ENCODE measurements around the gene RELB.
"Not testable (repeated sequence)": the region's sequence is repeated elsewhere in the genome, so short reads cannot be mapped to it uniquely, and the experiment has no call there.

Gene RELB, protein sequence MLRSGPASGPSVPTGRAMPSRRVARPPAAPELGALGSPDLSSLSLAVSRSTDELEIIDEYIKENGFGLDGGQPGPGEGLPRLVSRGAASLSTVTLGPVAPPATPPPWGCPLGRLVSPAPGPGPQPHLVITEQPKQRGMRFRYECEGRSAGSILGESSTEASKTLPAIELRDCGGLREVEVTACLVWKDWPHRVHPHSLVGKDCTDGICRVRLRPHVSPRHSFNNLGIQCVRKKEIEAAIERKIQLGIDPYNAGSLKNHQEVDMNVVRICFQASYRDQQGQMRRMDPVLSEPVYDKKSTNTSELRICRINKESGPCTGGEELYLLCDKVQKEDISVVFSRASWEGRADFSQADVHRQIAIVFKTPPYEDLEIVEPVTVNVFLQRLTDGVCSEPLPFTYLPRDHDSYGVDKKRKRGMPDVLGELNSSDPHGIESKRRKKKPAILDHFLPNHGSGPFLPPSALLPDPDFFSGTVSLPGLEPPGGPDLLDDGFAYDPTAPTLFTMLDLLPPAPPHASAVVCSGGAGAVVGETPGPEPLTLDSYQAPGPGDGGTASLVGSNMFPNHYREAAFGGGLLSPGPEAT

DNA sequence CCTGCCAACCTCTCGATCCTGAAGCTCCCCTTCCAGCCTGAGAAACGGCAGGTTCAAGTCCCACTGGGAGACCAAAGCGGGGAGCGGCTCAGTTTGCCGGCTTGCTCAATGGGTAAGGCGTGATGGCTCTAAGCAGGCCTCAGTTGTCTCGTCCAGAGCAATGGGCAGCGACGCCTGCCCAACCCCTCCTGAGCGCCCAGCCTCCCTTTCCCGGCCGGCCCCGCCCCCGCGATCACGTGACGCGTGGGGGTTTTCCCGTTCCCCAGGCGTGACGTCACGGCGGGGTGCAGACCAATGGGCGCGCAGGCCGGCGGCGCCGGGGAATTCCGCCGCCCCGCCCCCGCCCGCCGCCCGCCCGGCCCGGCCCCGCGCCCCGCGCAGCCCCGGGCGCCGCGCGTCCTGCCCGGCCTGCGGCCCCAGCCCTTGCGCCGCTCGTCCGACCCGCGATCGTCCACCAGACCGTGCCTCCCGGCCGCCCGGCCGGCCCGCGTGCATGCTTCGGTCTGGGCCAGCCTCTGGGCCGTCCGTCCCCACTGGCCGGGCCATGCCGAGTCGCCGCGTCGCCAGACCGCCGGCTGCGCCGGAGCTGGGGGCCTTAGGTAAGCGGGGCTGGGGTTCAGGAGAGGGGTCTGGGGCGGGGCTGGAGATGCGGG is at the start of gene RELB:
RELB (plus strand) TSS at position 378 of the 653 bp plus-strand sequence; CDS start at position 494, 116 bp downstream.
- DNase-seq (ENCODE audit: low read depth in 3 of 3): peak; percentile 92 to 95 (median 94)

DNA sequence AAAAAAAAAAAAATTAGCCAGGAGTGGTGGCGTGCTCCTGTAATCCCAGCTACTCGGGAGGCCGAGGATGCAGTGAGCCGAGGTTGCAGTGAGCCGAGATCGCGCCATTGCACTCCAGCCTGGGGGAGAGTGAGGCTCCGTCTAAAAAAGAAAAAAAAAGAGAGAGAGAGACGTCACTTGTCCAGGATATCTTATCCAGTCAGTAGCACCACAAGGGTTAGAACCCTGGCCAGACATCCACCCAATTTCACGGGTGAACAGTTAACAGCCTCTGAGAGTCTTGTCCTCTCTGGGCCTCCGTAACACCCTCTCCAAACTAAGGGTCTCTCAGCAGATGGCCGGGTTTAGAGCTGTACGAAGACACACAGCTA is 47.0 kb upstream of the RELB start:
- peak in 1 of 3 experiments; percentile 8 for DNase-seq (ENCODE audit: low read depth in 3 of 3)

DNA sequence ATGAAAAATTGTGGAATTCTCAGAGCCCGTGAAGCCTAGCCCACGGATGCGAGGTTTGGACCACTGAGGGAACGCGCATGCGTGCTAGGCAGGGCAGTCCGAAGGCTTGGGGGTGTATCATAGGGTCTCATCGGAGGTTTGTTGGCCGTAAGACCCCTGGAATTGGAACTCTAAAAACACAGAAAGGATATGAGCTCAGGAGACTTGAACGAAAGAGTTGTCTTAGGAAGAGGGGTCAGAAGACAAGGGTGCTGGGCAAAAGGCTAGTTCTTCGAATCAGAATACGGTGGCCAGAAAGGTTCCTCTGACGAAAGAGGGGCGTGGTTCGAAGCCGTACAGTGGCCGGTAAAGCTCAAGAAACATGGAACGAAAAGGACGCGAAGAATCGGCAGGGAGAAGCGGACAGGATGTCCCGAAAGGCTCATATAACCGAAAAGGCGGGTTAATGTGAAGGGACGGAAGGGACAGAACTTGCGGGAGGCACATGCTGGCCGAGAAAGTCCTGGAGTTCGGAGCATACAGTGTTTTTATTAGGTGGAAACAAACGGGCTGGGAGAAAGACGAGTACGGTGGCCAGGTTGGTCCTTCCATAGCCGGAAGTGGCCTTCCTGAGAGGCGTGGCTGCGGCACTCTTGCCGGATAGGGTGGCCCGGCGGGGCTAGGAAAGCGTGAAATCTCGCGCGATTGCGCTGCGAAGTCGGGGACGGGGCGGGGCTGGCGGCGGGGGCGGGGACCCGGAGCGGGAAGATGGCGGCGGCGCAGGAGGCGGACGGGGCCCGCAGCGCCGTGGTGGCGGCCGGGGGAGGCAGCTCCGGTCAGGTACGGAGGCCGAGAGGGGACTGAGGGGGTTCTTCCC is 46.4 kb upstream of the RELB start, which contains the start of gene CLPTM1:
CLPTM1 (plus strand) TSS at position 732 of the 856 bp plus-strand sequence; CDS start at position 748, 16 bp downstream.
- peak; percentile 92 to 97 (median 94) for DNase-seq (ENCODE audit: low read depth in 3 of 3)

DNA sequence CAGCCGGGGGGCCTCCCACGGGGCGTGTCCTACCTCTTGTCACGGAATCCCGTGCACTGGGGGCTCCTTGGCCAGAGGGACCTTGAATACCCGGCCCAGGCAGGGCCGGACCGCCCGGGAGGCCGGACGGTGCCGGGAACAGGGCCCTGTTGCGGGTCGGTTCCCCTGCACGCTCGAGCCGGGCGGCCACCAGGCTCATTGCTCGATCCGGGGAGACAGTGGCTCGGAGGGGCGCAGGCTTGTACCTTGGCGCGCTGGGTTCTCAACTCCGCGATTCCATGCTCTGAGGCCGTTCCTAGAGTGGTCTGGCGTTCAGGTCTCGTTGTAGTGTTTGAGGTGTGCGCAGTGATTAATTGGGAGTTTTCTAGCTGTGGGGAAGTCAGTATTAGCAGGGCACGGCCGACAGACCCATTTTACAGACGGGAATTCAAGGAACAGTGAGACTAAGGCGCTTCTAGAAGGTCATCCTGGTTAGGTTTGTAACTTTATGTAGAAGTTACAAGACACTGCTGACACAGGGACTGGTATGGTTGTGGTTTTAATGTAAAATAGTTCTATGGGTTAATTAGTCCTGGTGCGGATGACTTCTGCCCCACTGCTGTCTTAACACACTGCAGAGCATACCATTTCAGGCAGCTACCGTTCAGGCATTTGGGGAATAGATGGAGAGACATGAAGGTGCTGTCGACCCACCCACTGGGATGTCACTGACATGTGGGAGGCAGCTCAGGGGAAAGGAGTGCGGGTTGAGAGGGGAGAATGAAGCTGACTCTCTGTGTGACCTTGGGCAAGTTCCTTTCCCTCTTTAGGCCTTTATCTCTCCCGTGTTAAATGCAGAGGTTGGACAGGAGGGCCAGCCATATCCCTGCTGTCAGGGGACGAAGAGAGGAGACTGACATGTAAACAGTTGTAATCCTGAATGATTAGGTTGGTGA is 45.5 kb upstream of the RELB start:
- peak in 1 of 3 experiments; percentile 8 for DNase-seq (ENCODE audit: low read depth in 3 of 3)

DNA sequence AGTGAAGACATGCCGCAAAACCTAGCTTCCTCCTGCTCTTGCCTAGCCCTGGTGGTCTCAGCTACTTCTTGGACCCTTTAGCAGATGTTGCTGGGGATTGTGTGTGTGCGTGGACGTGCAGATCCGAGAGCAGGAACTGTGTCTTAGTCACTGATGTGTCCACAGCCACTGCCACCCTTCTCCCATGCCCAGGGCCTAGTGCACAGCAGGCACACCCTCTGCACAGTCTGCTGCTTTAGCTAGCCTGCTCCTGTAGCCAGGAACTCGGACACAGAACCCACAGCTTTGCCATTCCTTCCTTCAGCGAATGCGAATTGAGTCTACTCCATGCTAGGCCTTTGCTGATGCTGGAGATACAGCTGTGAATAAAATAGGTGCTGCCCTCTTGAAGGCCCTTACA is 43.7 kb upstream of the RELB start:
- no peak for DNase-seq (ENCODE audit: low read depth in 3 of 3)

DNA sequence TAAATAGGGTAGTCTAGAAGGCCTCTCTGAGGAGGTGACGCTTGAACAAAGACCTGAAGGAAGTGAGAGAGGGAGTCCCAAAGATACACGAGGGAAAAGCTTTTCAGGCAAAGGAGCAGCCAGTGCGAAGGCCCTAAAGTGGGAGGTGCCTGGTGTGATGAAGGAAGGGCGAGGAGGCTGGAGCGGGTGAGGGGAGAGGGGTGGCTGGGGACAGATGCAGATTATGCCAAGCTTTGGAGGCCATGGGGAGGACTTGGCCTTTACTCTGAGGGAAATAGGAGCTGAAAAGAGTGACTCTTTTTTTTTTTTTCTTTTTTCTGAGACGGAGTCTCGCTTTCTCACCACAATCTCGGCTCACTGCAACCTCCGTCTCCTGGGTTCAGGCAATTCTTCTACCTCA is 43.2 kb upstream of the RELB start:
- DNase-seq (ENCODE audit: low read depth in 3 of 3): no peak

DNA sequence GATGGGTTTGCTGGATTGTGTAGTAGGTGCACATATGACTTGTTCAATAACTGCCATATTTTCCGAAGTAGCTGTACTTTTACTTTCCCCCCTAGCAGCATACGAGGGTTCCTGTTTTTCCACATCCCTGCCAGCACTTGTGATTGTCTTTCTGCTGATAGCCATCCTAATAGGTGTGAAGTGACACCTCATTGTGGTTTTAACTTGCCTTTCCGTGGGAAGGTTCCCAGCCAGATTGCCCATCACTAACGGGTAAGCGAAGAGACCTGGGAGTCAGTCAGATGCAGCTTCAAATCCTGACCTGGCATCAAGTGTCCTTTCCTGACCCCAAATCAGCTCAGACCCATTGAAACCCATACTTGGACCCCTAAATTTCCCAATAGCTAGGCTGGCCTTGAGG is 41.6 kb upstream of the RELB start:
- DNase-seq (ENCODE audit: low read depth in 3 of 3): no peak

DNA sequence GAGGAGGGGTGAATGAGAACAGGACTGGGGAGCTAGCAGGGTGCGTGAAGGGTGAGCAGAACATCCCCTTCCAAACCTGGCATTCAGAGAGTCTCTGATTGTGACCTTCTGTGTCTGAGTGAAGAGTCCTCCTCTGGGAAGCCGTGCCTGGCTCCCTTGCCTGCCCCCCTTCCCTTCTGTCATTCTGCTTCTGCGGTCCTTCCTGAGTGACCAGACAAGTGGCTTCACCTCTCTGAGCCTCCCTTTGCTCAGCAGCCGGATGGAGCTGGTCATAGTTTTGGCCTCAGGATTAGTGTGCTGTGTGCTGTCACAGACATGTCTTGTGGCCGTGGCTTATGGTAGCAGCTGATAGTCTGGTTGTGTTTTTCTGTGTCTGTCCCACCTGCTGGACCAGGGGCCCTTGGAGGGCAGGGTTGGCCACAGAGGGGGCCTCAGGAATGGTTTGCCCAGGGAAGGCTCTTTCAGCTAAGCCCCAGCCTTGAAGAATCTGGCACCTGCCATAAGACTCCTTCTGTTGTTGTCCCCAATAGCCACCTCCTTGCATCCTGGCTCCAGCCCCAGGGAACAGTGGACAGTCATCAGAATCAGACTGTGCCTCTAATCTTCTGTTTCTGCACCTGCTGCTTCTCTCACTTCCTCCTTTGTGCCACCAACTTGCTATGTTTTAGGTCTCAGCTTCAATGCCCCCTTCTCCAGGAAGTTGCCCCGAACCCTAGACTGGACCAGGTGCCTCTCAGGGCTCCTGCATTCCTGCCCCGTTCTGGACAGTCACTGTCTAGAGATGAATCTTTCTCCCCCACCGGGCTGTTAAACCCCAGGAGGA is 40.1 kb upstream of the RELB start:
- DNase-seq (ENCODE audit: low read depth in 3 of 3): no peak

DNA sequence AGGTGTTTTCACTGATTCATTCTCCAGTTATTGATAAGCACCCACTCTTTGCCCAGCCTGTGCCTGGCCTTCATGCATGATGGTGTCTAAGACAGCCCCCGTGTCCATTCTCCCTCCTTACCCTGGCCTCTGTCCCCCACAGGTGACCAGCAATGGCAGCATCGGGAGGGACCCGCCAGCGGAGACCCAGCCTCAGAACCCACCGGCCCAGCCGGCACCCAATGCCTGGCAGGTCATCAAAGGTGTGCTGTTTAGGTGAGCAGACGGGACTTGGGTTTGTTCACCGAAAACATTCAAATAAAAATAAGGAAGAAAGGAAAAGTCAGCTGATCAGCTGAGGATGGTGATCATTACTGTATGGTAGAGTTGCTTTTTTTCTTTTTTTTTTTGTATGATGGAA is 39.4 kb upstream of the RELB start:
- no peak for DNase-seq (ENCODE audit: low read depth in 3 of 3)

DNA sequence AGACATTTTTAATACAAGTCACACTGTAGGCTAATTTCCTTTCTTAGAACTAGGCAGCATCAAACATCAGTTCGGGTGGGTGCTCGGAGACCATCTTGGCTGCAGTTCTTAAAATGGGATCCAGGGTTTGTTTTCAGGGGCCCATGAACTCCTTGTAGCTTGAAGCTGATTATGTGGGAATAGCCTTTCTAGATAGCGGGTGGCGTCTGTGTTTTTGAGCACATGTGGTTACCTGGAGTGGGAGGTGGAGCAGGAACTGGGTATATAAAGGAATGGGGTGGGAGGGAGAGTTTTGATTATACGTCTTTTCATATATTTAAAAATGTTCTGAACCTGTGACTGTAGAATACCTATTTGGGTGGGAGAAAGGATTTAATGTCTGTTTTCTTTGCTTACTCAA is 33.1 kb upstream of the RELB start:
- no peak for DNase-seq (ENCODE audit: low read depth in 3 of 3)

DNA sequence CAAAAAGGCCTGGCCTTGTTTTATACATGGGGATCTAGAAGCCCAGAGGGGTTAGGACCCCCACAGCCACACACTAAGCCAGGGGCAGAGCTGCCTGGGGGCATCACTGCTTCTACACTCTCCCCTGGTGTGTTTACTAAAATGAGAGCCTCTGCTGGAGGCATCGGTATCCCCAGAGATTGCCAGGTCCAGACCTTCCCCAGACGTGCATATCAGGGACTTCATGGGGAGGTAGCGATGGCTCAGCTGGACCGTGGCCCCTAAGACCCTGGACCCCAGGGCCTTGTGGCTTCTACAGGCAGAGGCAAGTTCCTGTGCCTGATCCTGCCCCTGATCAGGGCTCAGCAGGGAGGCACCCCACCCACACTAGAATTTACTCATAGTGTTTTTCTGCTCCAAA is 32.6 kb upstream of the RELB start:
- DNase-seq (ENCODE audit: low read depth in 3 of 3): no peak

DNA sequence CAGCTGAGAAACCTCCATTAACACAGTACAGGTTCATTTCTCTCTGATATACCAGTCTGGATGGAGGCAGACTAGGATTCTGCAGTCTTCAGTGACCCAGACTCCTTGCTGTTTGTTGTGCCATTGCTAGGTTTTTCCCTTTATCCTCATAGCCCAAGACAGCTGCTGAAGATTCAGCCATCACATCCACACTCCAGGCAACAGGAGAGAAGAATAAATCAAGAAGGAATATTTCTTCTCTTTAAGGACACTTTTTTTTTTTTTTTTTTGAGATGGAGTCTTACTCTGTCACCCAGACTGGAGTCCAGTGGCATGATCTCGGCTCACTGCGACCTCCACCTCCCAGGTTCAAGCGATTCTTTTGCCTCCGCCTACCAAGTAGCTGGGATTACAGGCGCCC is 31.8 kb upstream of the RELB start:
- no peak for DNase-seq (ENCODE audit: low read depth in 3 of 3)

DNA sequence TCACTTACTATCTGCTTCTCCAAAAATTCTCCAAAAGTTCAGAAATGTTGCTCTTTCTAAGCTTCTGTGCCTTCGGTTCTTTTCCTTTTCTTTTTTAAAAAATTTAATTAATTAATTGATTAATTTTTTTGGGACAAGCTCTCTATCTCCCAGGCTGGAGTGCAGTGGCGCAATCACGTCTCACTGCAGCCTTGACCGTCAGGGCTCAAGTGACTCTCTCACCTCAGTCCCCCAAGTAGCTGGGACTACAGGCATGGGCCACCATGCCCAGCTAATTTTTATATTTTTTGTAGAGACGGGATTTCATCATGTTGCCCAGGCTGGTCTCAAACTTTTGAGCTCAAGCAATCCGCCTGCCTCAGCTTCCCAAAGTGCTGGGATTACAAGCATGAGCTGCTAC is 29.8 kb upstream of the RELB start:
- DNase-seq (ENCODE audit: low read depth in 3 of 3): not testable (repeated sequence)

DNA sequence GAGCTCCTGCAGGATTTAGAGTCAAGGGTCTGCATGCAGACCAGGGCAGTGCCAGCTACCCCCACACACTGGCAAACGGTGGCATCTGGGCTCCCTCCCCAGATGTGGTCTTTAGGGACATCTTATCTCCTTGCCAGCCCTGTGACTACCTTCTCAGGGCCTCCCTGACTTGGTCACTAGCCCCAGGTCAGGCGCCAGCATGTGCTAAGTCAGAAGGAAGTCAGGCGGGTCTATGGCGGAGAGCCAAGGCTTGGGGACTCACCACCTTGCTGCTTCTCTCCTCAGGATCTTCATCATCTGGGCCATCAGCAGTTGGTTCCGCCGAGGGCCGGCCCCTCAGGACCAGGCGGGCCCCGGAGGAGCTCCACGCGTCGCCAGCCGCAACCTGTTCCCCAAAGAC is 28.5 kb upstream of the RELB start:
- DNase-seq (ENCODE audit: low read depth in 3 of 3): no peak

DNA sequence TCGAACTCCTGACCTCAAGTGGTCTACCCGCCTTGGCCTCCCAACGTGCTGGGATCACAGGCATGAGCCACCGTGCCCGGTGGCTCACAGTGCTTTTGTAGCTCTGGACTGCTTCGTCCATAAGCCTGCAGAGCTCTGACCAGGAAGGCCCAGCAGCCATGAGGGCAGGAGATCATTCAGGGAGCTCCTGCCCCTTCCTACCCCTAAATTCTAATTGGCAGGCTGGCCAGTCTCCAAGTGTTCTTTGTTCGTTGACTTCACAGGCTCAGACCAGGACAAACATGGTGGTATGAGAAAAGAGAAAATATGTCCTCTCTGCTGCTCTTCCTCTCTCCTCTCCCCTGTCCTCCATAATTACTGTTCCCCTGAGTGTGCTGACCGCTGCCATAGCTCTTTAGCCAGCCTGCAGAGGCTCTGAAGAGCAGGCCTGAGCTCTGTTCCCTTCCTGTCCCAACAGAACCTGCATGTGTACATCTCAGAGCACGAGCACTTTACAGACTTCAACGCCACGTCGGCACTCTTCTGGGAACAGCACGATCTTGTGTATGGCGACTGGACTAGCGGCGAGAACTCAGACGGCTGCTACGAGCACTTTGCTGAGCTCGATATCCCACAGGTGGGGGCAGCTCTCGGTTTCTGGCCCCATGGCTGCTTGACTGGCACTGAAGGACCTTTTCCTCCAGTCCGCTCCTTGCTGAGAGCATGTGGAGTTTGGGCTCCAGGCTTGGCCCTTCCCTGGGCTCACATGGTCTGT is 27.1 kb upstream of the RELB start:
- no peak for DNase-seq (ENCODE audit: low read depth in 3 of 3)

DNA sequence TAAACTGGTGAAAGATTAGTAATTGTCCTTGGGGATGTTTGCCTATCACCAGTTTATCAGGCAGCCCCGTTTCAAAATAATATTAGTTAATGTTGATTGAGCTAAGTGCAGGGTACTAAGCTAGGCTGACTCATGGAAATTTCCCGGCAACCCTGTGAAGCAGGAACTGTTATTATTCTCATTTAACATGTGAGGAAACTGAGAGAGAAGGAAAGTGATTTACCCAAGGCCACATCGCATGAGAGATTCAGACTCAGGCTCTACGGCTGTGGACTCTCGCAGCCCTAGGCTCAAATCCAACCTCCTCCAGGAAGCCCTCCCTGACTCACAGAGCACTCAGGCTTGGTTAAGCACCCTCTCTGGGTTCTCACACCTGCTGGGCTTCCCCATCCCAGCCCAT is 26.4 kb upstream of the RELB start:
- no peak for DNase-seq (ENCODE audit: low read depth in 3 of 3)

DNA sequence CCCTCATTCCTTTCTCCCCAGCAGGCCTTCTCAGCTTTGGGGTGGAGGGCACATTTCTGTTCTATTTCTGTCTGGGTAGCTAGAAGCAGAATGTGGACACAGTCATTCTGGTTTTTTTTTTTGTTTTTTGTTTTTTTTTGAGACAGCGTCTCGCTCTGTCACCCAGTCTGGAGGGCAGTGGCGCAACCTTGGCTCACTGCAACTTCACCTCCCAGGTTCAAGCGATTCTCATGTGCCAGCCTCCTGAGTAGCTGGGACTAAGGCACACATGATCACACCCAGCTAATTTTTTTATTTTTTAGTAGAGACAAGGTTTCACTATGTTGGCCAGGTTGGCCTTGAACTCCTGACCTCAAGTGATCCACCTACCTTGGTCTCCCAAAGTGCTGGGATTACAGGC is 25.8 kb upstream of the RELB start:
- no peak for DNase-seq (ENCODE audit: low read depth in 3 of 3)

DNA sequence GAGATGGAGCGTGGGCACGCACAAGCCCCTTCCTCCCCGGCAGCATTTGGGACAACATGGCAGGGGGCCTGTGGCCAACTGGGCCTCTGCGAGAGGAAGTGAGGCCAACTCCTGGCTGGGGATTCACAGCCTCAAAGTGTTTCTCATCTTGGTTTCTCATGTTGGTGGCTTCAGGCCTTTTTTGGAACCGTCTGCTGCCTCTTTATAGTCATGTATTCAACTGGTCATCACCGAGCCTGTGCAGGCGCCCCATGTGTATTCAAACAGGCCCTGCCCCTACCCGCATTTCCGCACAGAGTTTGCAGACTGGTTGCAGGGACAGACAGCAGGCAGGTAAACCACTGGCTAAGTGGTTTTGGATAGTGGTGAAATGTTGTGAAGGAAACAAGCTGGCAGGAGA is 17.3 kb upstream of the RELB start:
- no peak for DNase-seq (ENCODE audit: low read depth in 3 of 3)

DNA sequence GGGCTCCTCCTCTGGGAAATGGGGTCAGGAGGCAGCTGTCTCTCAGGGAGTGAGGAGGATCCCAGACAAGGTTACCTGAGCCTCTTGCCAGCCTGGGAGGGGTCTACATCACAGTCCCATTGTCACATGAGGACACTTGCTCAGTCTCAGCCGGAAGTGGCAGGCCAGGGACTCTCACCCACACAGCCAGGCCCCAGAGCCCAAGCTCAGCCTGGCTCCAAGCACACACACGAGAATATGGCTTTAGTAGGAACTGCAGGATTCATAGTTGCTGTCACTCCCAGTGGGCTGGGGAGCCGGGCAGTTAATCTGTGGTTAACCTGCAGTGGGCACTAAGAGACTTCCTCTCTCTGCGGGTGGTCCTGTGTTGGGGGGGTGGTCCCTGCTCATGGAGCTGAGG is 15.8 kb upstream of the RELB start:
- no peak for DNase-seq (ENCODE audit: low read depth in 3 of 3)
